DOHH2 (cell line): Measurements from ENCODE around the gene RIMBP2.

Experiments
- EZH2phosphoT487 ChIP-seq: fragments of 200-600 bp; sonication (generic); IDR thresholded peaks from 2 replicates; pipeline ENCODE4 v1.6.1; 2017; ENCODE audit warnings: borderline replicate concordance, mild to moderate bottlenecking, antibody characterized with exemption, low read length, moderate library complexity, mixed read lengths
- TF ChIP-seq, protein P1 (sequence below): fragments of 200-600 bp; sonication (generic); IDR thresholded peaks from one replicate; pipeline ENCODE4 v1.5.1; 2014; ENCODE audit warnings: antibody characterized with exemption, mild to moderate bottlenecking, low read depth, low read length; ENCODE audit not compliant: poor library complexity, severe bottlenecking

DNA sequence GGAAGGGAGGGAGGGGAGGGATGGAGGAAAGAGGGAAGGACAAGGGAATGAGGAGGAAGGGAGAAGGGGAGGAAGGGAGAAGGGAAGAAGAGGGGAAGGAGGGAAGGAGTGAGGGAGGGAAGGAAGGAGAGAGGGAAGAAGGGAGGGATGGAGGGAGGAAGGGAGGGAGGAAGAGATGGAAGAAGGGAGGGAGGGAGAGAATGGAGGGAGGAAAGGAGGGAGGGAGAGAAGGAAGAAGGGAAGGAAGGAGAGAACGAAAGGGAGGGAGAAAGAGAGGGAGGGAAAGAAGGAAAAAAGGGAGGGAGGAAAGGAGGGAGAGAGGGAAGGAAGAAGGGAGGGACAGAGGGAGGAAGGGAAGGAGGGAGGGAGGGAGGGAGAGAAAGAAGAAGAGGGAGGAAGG lies 49.5 kb downstream of the RIMBP2 start:
- TF ChIP-seq, protein P1, sequence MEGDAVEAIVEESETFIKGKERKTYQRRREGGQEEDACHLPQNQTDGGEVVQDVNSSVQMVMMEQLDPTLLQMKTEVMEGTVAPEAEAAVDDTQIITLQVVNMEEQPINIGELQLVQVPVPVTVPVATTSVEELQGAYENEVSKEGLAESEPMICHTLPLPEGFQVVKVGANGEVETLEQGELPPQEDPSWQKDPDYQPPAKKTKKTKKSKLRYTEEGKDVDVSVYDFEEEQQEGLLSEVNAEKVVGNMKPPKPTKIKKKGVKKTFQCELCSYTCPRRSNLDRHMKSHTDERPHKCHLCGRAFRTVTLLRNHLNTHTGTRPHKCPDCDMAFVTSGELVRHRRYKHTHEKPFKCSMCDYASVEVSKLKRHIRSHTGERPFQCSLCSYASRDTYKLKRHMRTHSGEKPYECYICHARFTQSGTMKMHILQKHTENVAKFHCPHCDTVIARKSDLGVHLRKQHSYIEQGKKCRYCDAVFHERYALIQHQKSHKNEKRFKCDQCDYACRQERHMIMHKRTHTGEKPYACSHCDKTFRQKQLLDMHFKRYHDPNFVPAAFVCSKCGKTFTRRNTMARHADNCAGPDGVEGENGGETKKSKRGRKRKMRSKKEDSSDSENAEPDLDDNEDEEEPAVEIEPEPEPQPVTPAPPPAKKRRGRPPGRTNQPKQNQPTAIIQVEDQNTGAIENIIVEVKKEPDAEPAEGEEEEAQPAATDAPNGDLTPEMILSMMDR: no peak
- TF ChIP-seq EZH2phosphoT487: no peak
